Mononuclear cell (primary cell): ENCODE results near the gene ZSCAN10. TPM values are rescaled to one million over a fixed set of nuclear protein-coding genes. Genes with fewer than 3 reads are reported as not detected.

Source experiments
- H3K27me3 ChIP-seq: 2 replicates; pipeline ENCODE4 v1.6.0; 2011; ENCODE audit warnings: low read length, control low read depth; ENCODE audit not compliant: insufficient read depth
- H3K4me1 ChIP-seq: 2 replicates; pipeline ENCODE4 v1.5.1; 2011; ENCODE audit warnings: mild to moderate bottlenecking, low read length, control low read depth; ENCODE audit not compliant: insufficient read depth
- H3K4me3 ChIP-seq: 2 replicates; pipeline ENCODE4 v1.5.1; 2011; ENCODE audit warnings: mild to moderate bottlenecking, low read length, moderate library complexity
- H3K9me3 ChIP-seq: 2 replicates; pipeline ENCODE4 v1.5.1; 2011; ENCODE audit warnings: low read depth, mild to moderate bottlenecking, control low read depth, low read length
- total RNA-seq: library from RNA; depleted of rRNA; stranded (reverse); fragments of >200 nt; gene quantifications from one replicate; pipeline ENCODE4 v1.2.3, GENCODE V29; 2012

ZSCAN10 gene
- total RNA-seq, 1 donor: under 0.01 TPM

- no peak overlapping the region for H3K4me3 ChIP-seq
- no peaks in the 10 kb centered on the region for H3K9me3 ChIP-seq
- no peaks in the 10 kb centered on the region for H3K27me3 ChIP-seq
- H3K4me1 ChIP-seq: peaks cover 18% of the 10 kb centered on the region
Observed at GRCh38 chr16:3121851-3122467, 22.9 kb upstream of the ZSCAN10 start.

GRCh38 chr16:3120435-3120834 lies 21.3 kb upstream of the ZSCAN10 start:
- peaks cover 18% of the 10 kb centered on the region for H3K4me1 ChIP-seq
- H3K9me3 ChIP-seq: no peaks in the 10 kb centered on the region
- H3K27me3 ChIP-seq: no peaks in the 10 kb centered on the region
- H3K4me3 ChIP-seq: no peak overlapping the region

- H3K4me1 ChIP-seq: peaks cover 12% of the 10 kb centered on the region
- no peak overlapping the region for H3K4me3 ChIP-seq
- no peaks in the 10 kb centered on the region for H3K9me3 ChIP-seq
- H3K27me3 ChIP-seq: no peaks in the 10 kb centered on the region
Observed at GRCh38 chr16:3119701-3120408, 20.8 kb upstream of the ZSCAN10 start.

GRCh38 chr16:3119286-3119685 lies 20.2 kb upstream of the ZSCAN10 start:
- Histone ChIP-seq H3K27me3 (no peaks in the 10 kb centered on the region), H3K4me3 (no peak overlapping the region)

GRCh38 chr16:3118846-3119245 lies 19.8 kb upstream of the ZSCAN10 start:
- no peaks in the 10 kb centered on the region for H3K9me3 ChIP-seq
- H3K27me3 ChIP-seq: no peaks in the 10 kb centered on the region
- H3K4me1 ChIP-seq: peaks cover 7% of the 10 kb centered on the region
- no peak overlapping the region for H3K4me3 ChIP-seq

More at GRCh38 chr16:3119286-3119685, 20.2 kb upstream of the ZSCAN10 start:
- H3K9me3 ChIP-seq: no peaks in the 10 kb centered on the region
- peaks cover 10% of the 10 kb centered on the region for H3K4me1 ChIP-seq

- Histone ChIP-seq H3K27me3 (no peaks in the 10 kb centered on the region), H3K4me3 (no peak overlapping the region), H3K9me3 (no peaks in the 10 kb centered on the region), H3K4me1 (peaks cover 2% of the 10 kb centered on the region)
Observed at GRCh38 chr16:3118204-3118790, 19.2 kb upstream of the ZSCAN10 start.

- H3K9me3 ChIP-seq: no peaks in the 10 kb centered on the region
- H3K27me3 ChIP-seq: no peaks in the 10 kb centered on the region
- H3K4me1 ChIP-seq: no peaks in the 10 kb centered on the region
Observed at GRCh38 chr16:3115561-3115960, 16.5 kb upstream of the ZSCAN10 start.

GRCh38 chr16:3115003-3115402 lies 15.9 kb upstream of the ZSCAN10 start:
- no peak overlapping the region for H3K4me3 ChIP-seq
- H3K9me3 ChIP-seq: no peaks in the 10 kb centered on the region
- H3K4me1 ChIP-seq: no peaks in the 10 kb centered on the region
- H3K27me3 ChIP-seq: no peaks in the 10 kb centered on the region

More at GRCh38 chr16:3115561-3115960, 16.5 kb upstream of the ZSCAN10 start:
- H3K4me3 ChIP-seq: no peak overlapping the region

GRCh38 chr16:3113765-3114479 lies 14.8 kb upstream of the ZSCAN10 start:
- Histone ChIP-seq H3K4me3 (no peak overlapping the region), H3K4me1 (no peaks in the 10 kb centered on the region), H3K27me3 (no peaks in the 10 kb centered on the region), H3K9me3 (no peaks in the 10 kb centered on the region)

- Histone ChIP-seq H3K27me3 (no peaks in the 10 kb centered on the region), H3K4me3 (no peak overlapping the region), H3K9me3 (no peaks in the 10 kb centered on the region), H3K4me1 (no peaks in the 10 kb centered on the region)
Observed at GRCh38 chr16:3112881-3113574, 13.9 kb upstream of the ZSCAN10 start.

- Histone ChIP-seq H3K4me1 (peaks cover 4% of the 10 kb centered on the region), H3K9me3 (no peaks in the 10 kb centered on the region), H3K4me3 (no peak within 1 kb of the TSS), H3K27me3 (no peaks in the 10 kb centered on the region)
Observed at GRCh38 chr16:3112058-3112880, 13.2 kb upstream of the ZSCAN10 start, which contains the start of gene ZNF205. Gene ZNF205, plus strand, starts transcription at chr16:3112586. Its CDS starts 845 bp downstream, at chr16:3113431.

- Histone ChIP-seq H3K4me1 (peaks cover 35% of the 10 kb centered on the region), H3K9me3 (no peaks in the 10 kb centered on the region), H3K27me3 (no peaks in the 10 kb centered on the region), H3K4me3 (peak overlapping the region; percentile 56)
Observed at GRCh38 chr16:3106205-3106928, 7.3 kb upstream of the ZSCAN10 start.

- peak overlapping the region; percentile 13 for H3K4me3 ChIP-seq
- H3K9me3 ChIP-seq: no peaks in the 10 kb centered on the region
- peaks cover 51% of the 10 kb centered on the region for H3K4me1 ChIP-seq
- no peaks in the 10 kb centered on the region for H3K27me3 ChIP-seq
Observed at GRCh38 chr16:3101841-3102470, 2.9 kb upstream of the ZSCAN10 start.
